Measurements from ENCODE around the gene KIF27.
"Not testable (repeated sequence)": the region's sequence is repeated elsewhere in the genome, so short reads cannot be mapped to it uniquely, and the experiment has no call there.

DNA sequence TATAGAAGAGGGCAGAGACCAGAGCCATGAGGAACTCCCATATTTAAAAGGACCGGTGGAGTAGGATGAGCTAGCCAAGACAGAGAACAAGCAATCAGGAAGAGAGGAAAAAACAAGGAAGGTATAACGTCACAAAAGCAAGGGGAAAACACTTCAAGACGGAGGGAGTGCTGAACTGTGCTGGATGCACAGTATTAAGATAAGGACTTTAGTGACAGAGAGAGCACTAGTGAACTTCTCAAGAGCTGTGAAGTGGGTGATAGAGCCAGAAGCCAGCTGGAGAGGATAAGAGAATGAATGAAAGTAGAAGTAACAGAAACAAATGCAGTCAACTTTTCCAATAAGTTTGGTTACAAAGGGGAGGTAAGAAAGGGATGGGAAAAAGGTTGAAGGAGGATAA is 45.7 kb downstream of the KIF27 start:
- TF ChIP-seq, protein P1, sequence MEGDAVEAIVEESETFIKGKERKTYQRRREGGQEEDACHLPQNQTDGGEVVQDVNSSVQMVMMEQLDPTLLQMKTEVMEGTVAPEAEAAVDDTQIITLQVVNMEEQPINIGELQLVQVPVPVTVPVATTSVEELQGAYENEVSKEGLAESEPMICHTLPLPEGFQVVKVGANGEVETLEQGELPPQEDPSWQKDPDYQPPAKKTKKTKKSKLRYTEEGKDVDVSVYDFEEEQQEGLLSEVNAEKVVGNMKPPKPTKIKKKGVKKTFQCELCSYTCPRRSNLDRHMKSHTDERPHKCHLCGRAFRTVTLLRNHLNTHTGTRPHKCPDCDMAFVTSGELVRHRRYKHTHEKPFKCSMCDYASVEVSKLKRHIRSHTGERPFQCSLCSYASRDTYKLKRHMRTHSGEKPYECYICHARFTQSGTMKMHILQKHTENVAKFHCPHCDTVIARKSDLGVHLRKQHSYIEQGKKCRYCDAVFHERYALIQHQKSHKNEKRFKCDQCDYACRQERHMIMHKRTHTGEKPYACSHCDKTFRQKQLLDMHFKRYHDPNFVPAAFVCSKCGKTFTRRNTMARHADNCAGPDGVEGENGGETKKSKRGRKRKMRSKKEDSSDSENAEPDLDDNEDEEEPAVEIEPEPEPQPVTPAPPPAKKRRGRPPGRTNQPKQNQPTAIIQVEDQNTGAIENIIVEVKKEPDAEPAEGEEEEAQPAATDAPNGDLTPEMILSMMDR (IDR thresholded peaks at IDR 0.05; ENCODE audit: low read depth, low read length, poor library complexity, severe bottlenecking): not testable (repeated sequence)
- TF ChIP-seq EZH2phosphoT487 (IDR thresholded peaks at IDR 0.05; ENCODE audit: borderline replicate concordance, low read length): not testable (repeated sequence)
